Calu3 (cell line): ENCODE data around the gene HELZ. TPM values are rescaled to one million over a fixed set of nuclear protein-coding genes. Genes with fewer than 3 reads are reported as not detected.

ENCODE experiments used
- BruUV-seq: library from RNA; stranded (reverse); fragments of 400-500 nt; replicated peaks from 2 replicates; lab custom pipeline; 2021; lab: Mats Ljungman, UMichigan
- CTCF ChIA-PET: fragments of 300-600 bp; sonication (Branson Sonifier 250); formaldehyde crosslinking; loops from one replicate; lab custom pipeline; 2022; ENCODE audit warnings: antibody characterized with exemption; lab: Charles Lee
- DNase-seq: peaks from one replicate; pipeline ENCODE4 v3.0.0; 2022
- H3K27ac Mint-ChIP-seq: one replicate; pipeline ENCODE4 v1.8.0; 2022; ENCODE audit warnings: mixed read lengths; ENCODE audit not compliant: unreplicated experiment
- H3K27me3 Mint-ChIP-seq: one replicate; pipeline ENCODE4 v1.8.0; 2022; ENCODE audit warnings: mixed read lengths; ENCODE audit not compliant: unreplicated experiment
- H3K36me3 Mint-ChIP-seq: one replicate; pipeline ENCODE4 v1.8.0; 2022; ENCODE audit warnings: mild to moderate bottlenecking, moderate library complexity, mixed read lengths; ENCODE audit not compliant: insufficient read depth, unreplicated experiment
- H3K4me1 Mint-ChIP-seq: one replicate; pipeline ENCODE4 v1.8.0; 2022; ENCODE audit warnings: mild to moderate bottlenecking, low read depth, mixed read lengths; ENCODE audit not compliant: unreplicated experiment
- H3K4me3 Mint-ChIP-seq: one replicate; pipeline ENCODE4 v1.8.0; 2022; ENCODE audit warnings: mild to moderate bottlenecking, low read depth, moderate library complexity, mixed read lengths; ENCODE audit not compliant: unreplicated experiment
- H3K9me3 Mint-ChIP-seq: one replicate; pipeline ENCODE4 v1.8.0; 2022; ENCODE audit warnings: low read depth, mixed read lengths; ENCODE audit not compliant: unreplicated experiment
- CTCF ChIP-seq: fragments of 200-600 bp; IDR thresholded peaks from one replicate; pipeline ENCODE4 v1.8.0; 2022; ENCODE audit warnings: antibody characterized with exemption; ENCODE audit not compliant: unreplicated experiment
- intact Hi-C: fragments of 100-400 bp; cut with micrococcal nuclease; formaldehyde crosslinking; loops from one replicate; pipeline ENCODE4 v1.10.0; 2022; ENCODE audit not compliant: unreplicated experiment
- total RNA-seq: library from RNA; stranded (reverse); gene quantifications from 2 replicates; pipeline ENCODE4 v1.2.3, GENCODE V29; 2022

HELZ gene
- total RNA-seq, 1 experiment from 2014 or later: 60.8 TPM

GRCh38 chr17:67050471-67051154 lies 194.4 kb downstream of the HELZ start:
- DNase-seq: no peak
- TF ChIP-seq CTCF: no peak
- CTCF ChIA-PET: no interaction called here
- Mint-ChIP-seq H3K36me3 (no peaks in the 10 kb centered on the region), H3K27me3 (peaks cover 42% of the 10 kb centered on the region), H3K4me3 (no peak overlapping the region), H3K9me3 (peaks cover 4% of the 10 kb centered on the region), H3K4me1 (no peaks in the 10 kb centered on the region), H3K27ac (no peak overlapping the region)
- no TSS peak for BruUV-seq
- intact Hi-C loops: no loop called here

- H3K9me3 Mint-ChIP-seq: peaks cover 4% of the 10 kb centered on the region
- no peaks in the 10 kb centered on the region for H3K36me3 Mint-ChIP-seq
- DNase-seq: no peak
- peaks cover 47% of the 10 kb centered on the region for H3K27me3 Mint-ChIP-seq
- no peak overlapping the region for H3K27ac Mint-ChIP-seq
- TF ChIP-seq CTCF: no peak
- intact Hi-C loops: no loop called here
- no peak overlapping the region for H3K4me3 Mint-ChIP-seq
- CTCF ChIA-PET: no interaction called here
- H3K4me1 Mint-ChIP-seq: no peaks in the 10 kb centered on the region
- no TSS peak for BruUV-seq
Measured at GRCh38 chr17:67050066-67050465, 194.9 kb downstream of the HELZ start.

- Mint-ChIP-seq H3K4me1 (no peaks in the 10 kb centered on the region), H3K36me3 (no peaks in the 10 kb centered on the region), H3K27ac (no peak overlapping the region), H3K27me3 (peaks cover 49% of the 10 kb centered on the region), H3K4me3 (no peak overlapping the region), H3K9me3 (peaks cover 4% of the 10 kb centered on the region)
- no TSS peak for BruUV-seq
- DNase-seq: no peak
- intact Hi-C loops: no loop called here
- CTCF ChIA-PET: no interaction called here
- TF ChIP-seq CTCF: no peak
Measured at GRCh38 chr17:67049025-67049739, 195.8 kb downstream of the HELZ start.

GRCh38 chr17:67047382-67047781 lies 197.6 kb downstream of the HELZ start:
- H3K4me3 Mint-ChIP-seq: no peak overlapping the region
- no peaks in the 10 kb centered on the region for H3K4me1 Mint-ChIP-seq
- no TSS peak for BruUV-seq
- H3K36me3 Mint-ChIP-seq: no peaks in the 10 kb centered on the region
- H3K9me3 Mint-ChIP-seq: peaks cover 4% of the 10 kb centered on the region
- no peak overlapping the region for H3K27ac Mint-ChIP-seq
- DNase-seq: no peak
- CTCF ChIA-PET: interaction anchor here (1.1 kb wide), 1 partner anchor 9 kb away, joined by 4 read pairs; no protein-coding TSS in a partner anchor
- no peak for TF ChIP-seq CTCF
- peaks cover 62% of the 10 kb centered on the region for H3K27me3 Mint-ChIP-seq
- intact Hi-C loops: no loop called here
